HepG2 (cell line): ENCODE measurements around the gene RTP3.

Source experiments
- BCL6 ChIP-seq: IDR thresholded peaks from 2 replicates; pipeline ENCODE4 v1.6.1; 2016; ENCODE audit warnings: missing genetic modification reagents, missing compliant biosample characterization
- CTCF ChIP-seq: sonication (generic); formaldehyde crosslinking; IDR thresholded peaks from 2 replicates; pipeline ENCODE4 v1.5.0; 2020; ENCODE audit warnings: mild to moderate bottlenecking, missing genetic modification reagents, moderate library complexity
- FOSL2 ChIP-seq: sonication (generic); formaldehyde crosslinking; IDR thresholded peaks from 2 replicates; pipeline ENCODE4 v1.4.0; 2020; ENCODE audit warnings: missing genetic modification reagents
- MIER2 ChIP-seq: IDR thresholded peaks from 2 replicates; pipeline ENCODE4 v1.6.1; 2016; ENCODE audit warnings: missing biosample characterization, missing genetic modification reagents
- MTA3 ChIP-seq: sonication (generic); formaldehyde crosslinking; IDR thresholded peaks from 2 replicates; pipeline ENCODE4 v1.4.0; 2020; ENCODE audit warnings: missing genetic modification reagents
- PBX3 ChIP-seq: sonication (generic); formaldehyde crosslinking; IDR thresholded peaks from 2 replicates; pipeline ENCODE4 v1.8.1; 2023; ENCODE audit warnings: missing genetic modification reagents, inconsistent platforms, borderline replicate concordance
- POLR2AphosphoS5 ChIP-seq: IDR thresholded peaks from 2 replicates; pipeline ENCODE4 v1.6.1; 2012; ENCODE audit warnings: low read depth, low read length
- TBP ChIP-seq: sonication (generic); formaldehyde crosslinking; IDR thresholded peaks from 2 replicates; pipeline ENCODE4 v1.5.0; 2020; ENCODE audit warnings: missing genetic modification reagents
- ZNF232 ChIP-seq: sonication (generic); formaldehyde crosslinking; IDR thresholded peaks from 2 replicates; pipeline ENCODE4 v1.4.0; 2020; ENCODE audit warnings: missing genetic modification reagents, borderline replicate concordance
- ZNF3 ChIP-seq: IDR thresholded peaks from 2 replicates; pipeline ENCODE4 v1.7.0; 2017; ENCODE audit warnings: inconsistent platforms
- ZNF407 ChIP-seq: sonication (generic); formaldehyde crosslinking; IDR thresholded peaks from one replicate; pipeline ENCODE4 v1.5.1; 2020; ENCODE audit warnings: mild to moderate bottlenecking, missing genetic modification reagents; ENCODE audit errors: not compliant biosample characterization
- ZNF550 ChIP-seq: sonication (generic); formaldehyde crosslinking; IDR thresholded peaks from 2 replicates; pipeline ENCODE4 v1.4.0; 2020; ENCODE audit warnings: mild to moderate bottlenecking, missing genetic modification reagents, borderline replicate concordance
- ZNF567 ChIP-seq: sonication (generic); formaldehyde crosslinking; IDR thresholded peaks from 2 replicates; pipeline ENCODE4 v1.8.1; 2023; ENCODE audit warnings: mild to moderate bottlenecking, missing genetic modification reagents, borderline replicate concordance
- ZNF589 ChIP-seq: sonication (generic); formaldehyde crosslinking; conservative IDR thresholded peaks from 2 replicates; pipeline ENCODE4 v1.8.0; 2022; ENCODE audit warnings: mild to moderate bottlenecking, moderate library complexity, missing genetic modification reagents

- TF ChIP-seq PBX3 (CRISPR knock-in tag) (no peak), ZNF550 (CRISPR knock-in tag) (no peak), ZNF3 (CRISPR knock-in tag) (no peak), ZNF589 (no peak), CTCF (no peak), POLR2AphosphoS5 (no peak), ZNF232 (CRISPR knock-in tag) (no peak), TBP (CRISPR knock-in tag) (no peak), ZNF567 (CRISPR knock-in tag) (no peak), FOSL2 (no peak), BCL6 (no peak), MTA3 (CRISPR knock-in tag) (no peak), MIER2 (no peak), ZNF407 (CRISPR knock-in tag) (no peak)
Observed at GRCh38 chr3:46537779-46538178, 40.0 kb downstream of the RTP3 start.
